ENCODE data around the gene MAST4. TPM values are rescaled to one million over a fixed set of nuclear protein-coding genes. Genes with fewer than 3 reads are reported as not detected.

Gene MAST4
- 10.5 and 12.9 TPM in 2 replicates for total RNA-seq
- long read RNA-seq, partial matches to known transcripts: 9 of 14 reads
- long read RNA-seq, other reads (novel, unspliced or antisense): 5 of 14 reads

- no peak for TF ChIP-seq CTCF (IDR thresholded peaks at IDR 0.05)
- no peaks in the 10 kb centered on the region for H3K36me3 Mint-ChIP-seq (ENCODE audit: unreplicated experiment)
- no peaks in the 10 kb centered on the region for H3K9me3 Mint-ChIP-seq (ENCODE audit: unreplicated experiment)
- peaks cover 71% of the 10 kb centered on the region for H3K27me3 Mint-ChIP-seq (ENCODE audit: unreplicated experiment)
- H3K4me3 Mint-ChIP-seq (ENCODE audit: unreplicated experiment): peak within 1 kb of the TSS; percentile 72
- DNase-seq (ENCODE audit: extremely low spot score, unreplicated experiment): peak; percentile 90
- no peak within 1 kb of the TSS for H3K27ac Mint-ChIP-seq (ENCODE audit: unreplicated experiment)
- peaks cover 14% of the 10 kb centered on the region for H3K4me1 Mint-ChIP-seq (ENCODE audit: unreplicated experiment)
Measured at GRCh38 chr5:66595756-66596635, at the start of gene MAST4. TSS of gene MAST4 (plus strand) at chr5:66596393. CDS start at chr5:66596656, 263 bp downstream.

DNA sequence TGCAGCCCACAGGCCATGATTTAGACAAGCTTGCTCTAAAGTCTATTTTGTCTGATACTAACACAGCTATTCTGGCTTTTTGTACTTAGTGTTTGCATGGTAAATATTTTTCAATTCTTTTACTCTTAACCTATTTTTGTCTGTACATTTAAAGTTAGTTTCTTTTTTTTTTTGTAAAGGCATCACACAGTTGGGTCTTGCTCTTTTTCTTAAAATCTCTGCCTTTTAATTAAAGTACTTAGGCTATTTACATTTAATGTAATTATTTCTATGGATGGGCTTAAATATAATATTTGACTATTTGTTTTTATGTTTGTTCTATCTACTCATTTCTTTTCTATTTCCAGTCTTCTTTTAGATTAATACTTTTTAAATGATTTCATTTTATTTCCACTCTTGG, 49.7 kb upstream of the MAST4 start:
- DNase-seq (ENCODE audit: extremely low spot score, unreplicated experiment): no peak
- H3K4me3 Mint-ChIP-seq (ENCODE audit: unreplicated experiment): no peak overlapping the region
- peaks cover 4% of the 10 kb centered on the region for H3K27me3 Mint-ChIP-seq (ENCODE audit: unreplicated experiment)
- H3K27ac Mint-ChIP-seq (ENCODE audit: unreplicated experiment): no peak overlapping the region
- H3K9me3 Mint-ChIP-seq (ENCODE audit: unreplicated experiment): peaks cover 4% of the 10 kb centered on the region
- H3K36me3 Mint-ChIP-seq (ENCODE audit: unreplicated experiment): no peaks in the 10 kb centered on the region
- TF ChIP-seq CTCF (IDR thresholded peaks at IDR 0.05): no peak
- no peaks in the 10 kb centered on the region for H3K4me1 Mint-ChIP-seq (ENCODE audit: unreplicated experiment)

DNA sequence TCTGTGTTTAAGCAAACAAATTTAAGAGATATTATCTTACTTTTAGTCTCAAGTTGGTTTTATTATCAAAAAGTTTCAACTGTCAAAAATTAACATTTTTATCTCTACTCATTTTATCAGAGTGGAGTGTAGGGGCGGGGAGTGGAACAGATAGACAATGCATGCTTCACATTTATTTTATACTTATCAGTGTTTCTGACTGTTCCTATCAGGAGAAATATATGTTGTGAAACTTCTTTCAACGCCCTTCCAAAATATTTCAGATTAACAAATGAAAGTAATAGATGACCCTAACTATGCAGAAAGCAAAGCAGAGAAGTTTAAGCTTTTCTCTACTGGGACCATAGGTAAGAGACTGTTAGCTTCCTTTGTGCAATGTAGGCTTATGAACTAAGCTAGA, 44.9 kb upstream of the MAST4 start:
- Mint-ChIP-seq H3K4me3 (ENCODE audit: unreplicated experiment) (no peak overlapping the region), H3K27me3 (ENCODE audit: unreplicated experiment) (no peaks in the 10 kb centered on the region), H3K36me3 (ENCODE audit: unreplicated experiment) (no peaks in the 10 kb centered on the region), H3K4me1 (ENCODE audit: unreplicated experiment) (no peaks in the 10 kb centered on the region), H3K9me3 (ENCODE audit: unreplicated experiment) (peaks cover 7% of the 10 kb centered on the region), H3K27ac (ENCODE audit: unreplicated experiment) (no peak overlapping the region)
- DNase-seq (ENCODE audit: extremely low spot score, unreplicated experiment): no peak
- TF ChIP-seq CTCF (IDR thresholded peaks at IDR 0.05): no peak

DNA sequence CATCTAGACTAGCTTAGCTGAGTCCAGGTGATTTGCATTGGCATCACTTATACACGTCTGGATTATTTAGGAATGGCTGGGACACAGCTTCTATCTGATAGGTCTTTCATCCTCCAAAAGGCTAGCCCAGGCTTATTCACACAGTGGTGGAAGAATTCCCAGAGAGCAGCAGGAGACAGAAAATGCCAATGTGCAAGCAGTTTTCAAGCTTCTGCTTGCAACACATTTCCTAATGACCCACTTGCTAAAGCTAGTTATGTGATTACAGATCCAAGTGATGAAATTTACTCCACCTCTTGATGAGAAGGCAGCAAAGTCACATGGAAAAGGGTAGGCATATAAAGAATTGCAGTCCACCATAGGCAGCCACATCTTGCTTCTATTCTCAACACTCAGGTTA, 44.2 kb upstream of the MAST4 start:
- peaks cover 3% of the 10 kb centered on the region for H3K9me3 Mint-ChIP-seq (ENCODE audit: unreplicated experiment)
- no peak overlapping the region for H3K27ac Mint-ChIP-seq (ENCODE audit: unreplicated experiment)
- no peaks in the 10 kb centered on the region for H3K4me1 Mint-ChIP-seq (ENCODE audit: unreplicated experiment)
- TF ChIP-seq CTCF (IDR thresholded peaks at IDR 0.05): no peak
- no peak for DNase-seq (ENCODE audit: extremely low spot score, unreplicated experiment)
- H3K36me3 Mint-ChIP-seq (ENCODE audit: unreplicated experiment): no peaks in the 10 kb centered on the region
- no peak overlapping the region for H3K4me3 Mint-ChIP-seq (ENCODE audit: unreplicated experiment)
- no peaks in the 10 kb centered on the region for H3K27me3 Mint-ChIP-seq (ENCODE audit: unreplicated experiment)

- no peak for TF ChIP-seq CTCF (IDR thresholded peaks at IDR 0.05)
- no peak overlapping the region for H3K4me3 Mint-ChIP-seq (ENCODE audit: unreplicated experiment)
- no peaks in the 10 kb centered on the region for H3K36me3 Mint-ChIP-seq (ENCODE audit: unreplicated experiment)
- no peak for DNase-seq (ENCODE audit: extremely low spot score, unreplicated experiment)
- H3K27ac Mint-ChIP-seq (ENCODE audit: unreplicated experiment): no peak overlapping the region
- peaks cover 3% of the 10 kb centered on the region for H3K9me3 Mint-ChIP-seq (ENCODE audit: unreplicated experiment)
- no peaks in the 10 kb centered on the region for H3K4me1 Mint-ChIP-seq (ENCODE audit: unreplicated experiment)
- H3K27me3 Mint-ChIP-seq (ENCODE audit: unreplicated experiment): no peaks in the 10 kb centered on the region
Measured at GRCh38 chr5:66553368-66553912, 42.8 kb upstream of the MAST4 start.

All from osteocyte (in vitro differentiated cells).